Epithelial cell of esophagus (primary cell): ENCODE results near the gene ADAMTS12.

Source experiments
- DNase-seq: peaks from one replicate; pipeline ENCODE4 v3.0.0; 2010; ENCODE audit warnings: low read depth
- H3K4me3 ChIP-seq: 2 replicates; pipeline ENCODE4 v1.5.1; 2011; ENCODE audit warnings: mild to moderate bottlenecking, low read length, control low read depth
- TF ChIP-seq, protein P1 (sequence below): IDR thresholded peaks from 2 replicates; pipeline ENCODE4 v1.5.1; 2011; ENCODE audit warnings: low read depth, mild to moderate bottlenecking, low read length, control low read depth, inconsistent platforms; ENCODE audit not compliant: insufficient read depth; ENCODE audit errors: missing control alignments

The ADAMTS12 gene

DNA sequence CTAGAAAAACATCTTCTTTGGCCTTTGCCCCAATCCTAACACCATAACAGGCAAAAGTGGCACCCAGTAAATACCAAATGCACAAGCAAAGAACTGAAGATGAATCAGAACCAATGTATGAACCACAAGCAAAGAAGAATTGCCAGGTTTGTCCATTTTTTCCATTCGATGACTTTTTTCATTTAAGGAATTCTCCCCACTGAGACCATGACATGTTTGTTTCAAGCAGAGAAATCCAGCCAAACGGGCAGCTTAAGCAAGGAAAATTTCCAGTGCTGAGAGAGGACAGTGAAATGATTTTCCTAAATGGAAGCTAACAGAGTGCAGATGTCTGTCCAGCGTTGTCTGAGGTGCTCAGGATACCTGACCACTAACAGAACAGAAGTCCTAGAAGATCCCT lies 203.7 kb downstream of the ADAMTS12 start:
- TF ChIP-seq, protein P1, sequence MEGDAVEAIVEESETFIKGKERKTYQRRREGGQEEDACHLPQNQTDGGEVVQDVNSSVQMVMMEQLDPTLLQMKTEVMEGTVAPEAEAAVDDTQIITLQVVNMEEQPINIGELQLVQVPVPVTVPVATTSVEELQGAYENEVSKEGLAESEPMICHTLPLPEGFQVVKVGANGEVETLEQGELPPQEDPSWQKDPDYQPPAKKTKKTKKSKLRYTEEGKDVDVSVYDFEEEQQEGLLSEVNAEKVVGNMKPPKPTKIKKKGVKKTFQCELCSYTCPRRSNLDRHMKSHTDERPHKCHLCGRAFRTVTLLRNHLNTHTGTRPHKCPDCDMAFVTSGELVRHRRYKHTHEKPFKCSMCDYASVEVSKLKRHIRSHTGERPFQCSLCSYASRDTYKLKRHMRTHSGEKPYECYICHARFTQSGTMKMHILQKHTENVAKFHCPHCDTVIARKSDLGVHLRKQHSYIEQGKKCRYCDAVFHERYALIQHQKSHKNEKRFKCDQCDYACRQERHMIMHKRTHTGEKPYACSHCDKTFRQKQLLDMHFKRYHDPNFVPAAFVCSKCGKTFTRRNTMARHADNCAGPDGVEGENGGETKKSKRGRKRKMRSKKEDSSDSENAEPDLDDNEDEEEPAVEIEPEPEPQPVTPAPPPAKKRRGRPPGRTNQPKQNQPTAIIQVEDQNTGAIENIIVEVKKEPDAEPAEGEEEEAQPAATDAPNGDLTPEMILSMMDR, result no peak
- no peak for DNase-seq
- H3K4me3 ChIP-seq, result no peak overlapping the region

GRCh38 chr5:33685873-33686755 lies 205.7 kb downstream of the ADAMTS12 start:
- H3K4me3 ChIP-seq, result no peak overlapping the region
- TF ChIP-seq, protein P1, result no peak
- DNase-seq, result no peak

- TF ChIP-seq, protein P1, result no peak
- H3K4me3 ChIP-seq, result no peak overlapping the region
- DNase-seq, result no peak
These were observed 207.2 kb downstream of the ADAMTS12 start for GRCh38 chr5:33684496-33685159.

- TF ChIP-seq, protein P1, result no peak
- no peak for DNase-seq
- no peak overlapping the region for H3K4me3 ChIP-seq
These were observed 212.0 kb downstream of the ADAMTS12 start for GRCh38 chr5:33679791-33680190.

DNA sequence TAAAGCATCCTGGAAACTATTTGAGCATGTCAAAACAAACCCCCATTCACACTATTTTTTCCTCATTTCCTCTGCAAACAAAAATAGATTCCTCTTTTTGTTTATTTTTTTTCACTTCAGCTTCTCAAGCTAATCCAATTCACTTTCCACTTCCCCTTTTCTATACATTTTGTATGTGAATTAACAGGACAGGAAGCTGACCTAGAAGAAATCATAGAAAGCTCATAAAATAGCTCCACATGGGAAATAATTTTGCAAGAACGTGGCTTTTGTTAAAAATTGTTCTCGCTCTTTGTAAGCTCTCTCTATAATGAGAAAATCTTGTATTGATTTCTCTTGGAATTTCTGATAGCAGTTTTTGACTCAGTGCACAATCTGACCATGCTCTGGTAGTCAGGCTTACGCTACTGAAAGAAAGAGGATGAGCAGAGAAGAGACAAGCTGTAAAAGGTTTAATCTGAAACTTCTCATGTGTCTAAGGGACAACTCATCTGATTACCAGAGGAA lies 215.8 kb downstream of the ADAMTS12 start:
- DNase-seq, result no peak
- TF ChIP-seq, protein P1, result no peak
- no peak overlapping the region for H3K4me3 ChIP-seq

DNA sequence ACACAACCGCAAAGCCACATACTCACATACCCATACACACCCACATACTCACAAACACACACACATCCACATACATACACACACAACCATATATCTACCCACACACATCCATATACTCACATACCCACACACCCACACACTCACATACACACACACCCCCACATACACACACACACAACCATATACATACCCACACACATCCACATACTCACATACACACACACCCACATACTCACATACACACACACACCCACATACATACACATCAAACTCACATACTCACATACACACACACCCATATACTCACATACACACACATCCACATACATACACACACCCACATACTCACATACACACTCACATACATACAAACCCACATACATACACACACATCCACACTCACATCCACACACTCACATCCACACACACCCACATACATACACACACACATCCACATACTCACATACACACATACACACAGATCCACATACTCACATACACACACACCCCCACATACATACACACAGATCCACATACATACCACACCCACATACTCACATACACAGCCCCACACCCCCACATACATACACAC lies 220.0 kb downstream of the ADAMTS12 start:
- TF ChIP-seq, protein P1, result no peak
- no peak overlapping the region for H3K4me3 ChIP-seq
- DNase-seq, result no peak
